Stimulated activated naive CD8-positive, alpha-beta T cell treated with anti-CD3 and anti-CD28 coated beads, Interleukin-15, Interleukin-2, amounts not matched to agents 100 U/mL and 50 U/mL, for 24 hours (primary cell): ENCODE results near the gene POU2F2.
A peak's percentile ranks its signal among the peaks of the same experiment; 100 is the strongest.
"Not testable (repeated sequence)": the region's sequence is repeated elsewhere in the genome, so short reads cannot be mapped to it uniquely, and the experiment has no call there.

ENCODE experiments used
- ATAC-seq: fragments of 150-1000 bp; cut with Tn5 transposase; one replicate; pipeline ENCODE4 v1.10.0; 2021
- DNase-seq: peaks from one replicate; pipeline ENCODE4 v3.0.0; 2021

Gene POU2F2

GRCh38 chr19:42124386-42124901, 7.8 kb downstream of the POU2F2 start:
- ATAC-seq: no peak
- DNase-seq: no peak

- no peak for DNase-seq
Measured at GRCh38 chr19:42123765-42124164, 8.5 kb downstream of the POU2F2 start.

DNA sequence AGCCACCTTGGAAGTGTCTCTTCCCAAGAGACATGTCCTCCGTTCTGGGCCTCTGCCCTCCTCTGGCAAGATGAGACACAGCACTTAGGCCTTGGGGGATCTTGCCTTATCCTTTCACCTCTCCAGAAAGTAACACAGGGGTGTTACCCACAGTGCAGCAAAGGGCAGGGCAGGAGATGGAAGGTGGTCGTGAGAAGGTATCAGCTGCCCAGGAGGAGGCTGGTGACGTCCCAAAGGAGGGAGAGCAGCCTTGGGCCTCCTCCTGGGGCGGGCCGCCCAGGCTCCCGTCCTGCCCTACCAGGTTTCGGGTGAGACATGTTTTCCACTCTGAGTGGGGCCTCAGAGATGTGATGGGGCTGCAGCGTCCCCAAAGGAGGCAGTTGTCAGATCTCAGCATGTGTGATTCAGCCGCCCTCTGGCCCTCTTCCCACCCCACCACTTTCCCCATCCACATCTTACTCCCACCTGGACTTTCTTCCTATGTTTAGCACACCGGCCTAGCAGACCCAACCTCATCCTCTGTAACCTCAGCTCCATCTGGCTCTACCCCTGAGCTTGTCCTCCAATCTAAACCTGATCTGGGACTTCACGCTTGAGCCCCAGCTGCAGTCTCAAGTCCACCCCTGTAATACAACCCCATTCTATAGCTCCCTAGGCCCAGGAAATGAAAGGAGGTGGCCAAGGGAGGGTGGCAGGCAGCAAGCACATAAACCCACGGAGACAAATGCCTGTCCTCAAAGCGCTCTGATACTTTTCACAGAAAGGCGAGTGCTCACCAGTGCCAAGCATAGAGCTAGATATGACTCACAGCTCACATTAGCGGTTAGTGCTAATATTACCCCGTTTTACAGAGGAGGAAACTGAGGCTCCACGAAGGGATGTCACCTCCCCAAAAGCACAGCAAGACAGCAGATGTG, 9.3 kb downstream of the POU2F2 start:
- peak; percentile 85 for DNase-seq
- ATAC-seq: peak; percentile 86

More at GRCh38 chr19:42123765-42124164, 8.5 kb downstream of the POU2F2 start:
- no peak for ATAC-seq

DNA sequence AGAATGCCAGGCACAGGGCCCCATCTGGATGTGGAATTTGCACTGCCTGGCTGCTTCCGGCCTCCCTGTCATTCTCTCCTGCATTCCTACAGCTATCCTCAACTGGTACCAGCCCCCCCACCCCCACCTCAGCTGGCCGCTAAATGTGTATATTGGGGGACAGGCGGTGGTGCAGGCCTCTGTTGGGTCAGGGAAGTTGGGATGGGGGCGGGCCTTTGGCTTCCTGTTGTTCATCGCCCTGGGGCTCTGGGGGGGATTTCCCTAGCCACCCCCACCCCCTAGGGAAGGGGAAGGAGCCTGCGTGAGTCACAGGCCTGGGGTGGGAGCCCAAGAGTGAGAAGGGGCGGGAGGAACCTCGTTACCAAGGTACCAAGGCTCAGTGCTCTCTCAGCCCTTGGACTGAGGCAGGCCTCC, 10.6 kb downstream of the POU2F2 start:
- DNase-seq (peak; percentile 91), ATAC-seq (peak; percentile 73)

GRCh38 chr19:42121036-42121621, 11.1 kb downstream of the POU2F2 start:
- peak; percentile 52 for DNase-seq
- no peak for ATAC-seq

- peak; percentile 12 for ATAC-seq
- no peak for DNase-seq
Measured at GRCh38 chr19:42120276-42120980, 11.8 kb downstream of the POU2F2 start.

DNA sequence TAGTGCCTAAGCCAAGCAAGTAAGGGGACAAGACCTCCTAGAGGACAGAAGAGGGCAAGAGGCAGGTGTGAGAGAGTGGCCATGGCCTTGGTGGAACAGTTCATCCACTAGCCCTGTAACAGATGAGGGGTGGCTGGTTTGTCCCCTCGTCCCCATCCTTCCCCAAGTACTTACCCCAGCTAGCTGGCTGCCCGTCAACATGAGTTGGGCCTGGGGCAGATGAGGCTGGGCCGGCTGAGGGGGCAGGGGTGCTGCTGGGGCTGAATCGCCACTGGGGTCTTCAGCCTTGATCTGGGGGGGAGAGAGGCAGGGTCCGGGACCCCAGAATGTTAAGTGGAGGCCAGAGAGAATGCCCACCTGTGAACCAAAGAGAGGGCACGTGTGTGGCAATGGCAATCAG, 15.2 kb downstream of the POU2F2 start:
- ATAC-seq: no peak

DNA sequence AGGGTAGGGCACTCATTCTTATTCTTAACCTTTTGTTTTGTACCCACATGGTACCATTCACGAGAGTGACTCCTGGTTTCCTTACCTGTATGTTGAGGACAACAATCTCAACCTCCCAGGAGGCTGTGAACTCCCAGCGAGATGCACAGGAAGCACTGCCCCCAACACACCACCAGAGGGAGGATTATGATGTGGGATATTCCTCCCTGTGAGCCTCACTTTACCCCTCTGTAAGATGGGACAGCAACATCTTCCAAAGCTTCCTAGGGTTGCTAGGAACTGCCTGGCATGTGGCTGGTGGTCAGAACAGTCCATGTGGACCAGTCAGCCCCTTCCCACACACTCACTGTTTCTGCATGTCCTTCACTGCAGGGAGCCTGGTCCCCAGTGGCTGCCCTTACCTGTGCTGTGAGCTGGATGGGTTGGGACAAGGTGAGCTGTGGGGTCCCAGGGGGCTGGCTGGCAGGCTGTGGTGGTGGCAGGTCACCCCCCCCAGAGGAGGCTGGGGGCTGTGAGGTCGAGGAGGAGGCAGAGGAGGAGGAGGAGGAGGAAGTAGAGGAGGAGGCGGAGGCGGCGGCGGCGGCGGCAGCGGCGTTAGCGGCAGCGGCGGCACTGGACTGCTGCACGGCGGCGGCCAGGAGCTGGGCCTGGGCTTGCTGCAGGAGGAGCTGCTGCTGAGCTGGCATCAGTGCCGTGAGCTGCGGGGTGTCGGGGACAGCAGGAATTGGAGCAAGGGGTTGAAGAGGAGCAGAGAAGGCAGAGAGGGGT, 15.8 kb downstream of the POU2F2 start:
- ATAC-seq: no peak
- DNase-seq: no peak

More for the DNA sequence above, 15.2 kb downstream of the POU2F2 start:
- no peak for DNase-seq

- ATAC-seq: no peak
- DNase-seq: no peak
Measured at GRCh38 chr19:42115705-42116104, 16.5 kb downstream of the POU2F2 start.

DNA sequence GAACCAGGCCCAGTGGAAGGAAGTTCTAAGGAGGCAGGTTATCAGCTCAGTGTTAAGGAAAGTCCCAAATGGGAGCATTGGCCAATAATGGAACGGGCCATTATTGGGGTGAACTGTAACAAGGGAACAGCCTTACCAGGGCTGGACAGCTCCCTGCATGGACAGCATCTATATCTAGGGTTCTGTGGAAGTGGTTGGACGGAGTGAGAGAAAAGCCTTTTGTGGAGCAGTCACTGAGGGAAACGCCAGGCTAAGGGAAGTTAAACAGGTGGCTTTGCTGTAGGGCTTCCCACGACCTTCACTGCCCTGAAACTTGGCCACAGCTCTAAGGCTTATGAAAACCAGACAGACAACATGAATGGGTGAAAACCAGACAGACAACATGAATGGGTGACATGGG, 17.0 kb downstream of the POU2F2 start:
- DNase-seq: no peak
- no peak for ATAC-seq

- ATAC-seq: no peak
- no peak for DNase-seq
Measured at GRCh38 chr19:42114412-42114811, 17.8 kb downstream of the POU2F2 start.

GRCh38 chr19:42113641-42114348, 18.5 kb downstream of the POU2F2 start:
- DNase-seq (peak; percentile 24), ATAC-seq (peak; percentile 48)

- no peak for DNase-seq
- no peak for ATAC-seq
Measured at GRCh38 chr19:42111811-42112210, 20.4 kb downstream of the POU2F2 start.

DNA sequence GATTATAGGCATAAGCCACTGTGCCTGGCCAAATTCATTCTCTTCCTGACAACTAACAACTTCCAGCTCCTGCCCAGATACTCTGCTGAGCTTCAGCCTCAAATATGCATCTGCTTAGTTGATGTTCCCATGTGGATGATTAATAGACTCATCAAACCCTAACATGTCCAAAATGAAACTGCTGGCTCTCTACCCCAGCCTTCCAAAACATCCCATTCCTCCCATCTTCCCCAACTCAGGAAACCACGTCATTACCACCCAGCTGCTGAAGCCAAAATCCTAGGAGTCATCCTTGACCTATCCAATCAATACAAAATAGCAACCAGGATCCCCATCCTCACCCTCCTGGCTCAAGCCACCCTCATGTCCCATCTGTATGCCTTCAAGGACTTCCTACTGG, 20.9 kb downstream of the POU2F2 start:
- ATAC-seq (no peak), DNase-seq (no peak)

DNA sequence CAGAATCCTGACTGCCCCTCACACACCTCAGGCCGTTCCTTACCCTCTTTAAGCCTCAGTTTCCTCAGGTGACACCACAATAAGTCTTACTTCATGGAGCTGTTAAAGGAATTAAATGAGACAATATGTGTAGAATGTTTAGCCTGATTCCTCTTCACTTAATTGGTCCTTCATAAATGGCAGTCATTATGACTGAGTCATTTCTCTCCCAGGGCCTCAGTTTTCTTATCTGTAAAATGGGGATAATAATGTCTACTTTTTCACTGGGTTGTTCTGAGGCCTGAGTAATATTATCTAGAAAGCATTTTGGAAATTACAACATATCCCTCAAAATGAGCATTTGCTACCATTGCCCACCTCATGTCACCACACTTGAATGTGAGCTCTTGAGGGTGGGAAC, 21.6 kb downstream of the POU2F2 start:
- no peak for DNase-seq
- no peak for ATAC-seq

GRCh38 chr19:42109896-42110295, 22.4 kb downstream of the POU2F2 start:
- ATAC-seq (no peak), DNase-seq (no peak)

DNA sequence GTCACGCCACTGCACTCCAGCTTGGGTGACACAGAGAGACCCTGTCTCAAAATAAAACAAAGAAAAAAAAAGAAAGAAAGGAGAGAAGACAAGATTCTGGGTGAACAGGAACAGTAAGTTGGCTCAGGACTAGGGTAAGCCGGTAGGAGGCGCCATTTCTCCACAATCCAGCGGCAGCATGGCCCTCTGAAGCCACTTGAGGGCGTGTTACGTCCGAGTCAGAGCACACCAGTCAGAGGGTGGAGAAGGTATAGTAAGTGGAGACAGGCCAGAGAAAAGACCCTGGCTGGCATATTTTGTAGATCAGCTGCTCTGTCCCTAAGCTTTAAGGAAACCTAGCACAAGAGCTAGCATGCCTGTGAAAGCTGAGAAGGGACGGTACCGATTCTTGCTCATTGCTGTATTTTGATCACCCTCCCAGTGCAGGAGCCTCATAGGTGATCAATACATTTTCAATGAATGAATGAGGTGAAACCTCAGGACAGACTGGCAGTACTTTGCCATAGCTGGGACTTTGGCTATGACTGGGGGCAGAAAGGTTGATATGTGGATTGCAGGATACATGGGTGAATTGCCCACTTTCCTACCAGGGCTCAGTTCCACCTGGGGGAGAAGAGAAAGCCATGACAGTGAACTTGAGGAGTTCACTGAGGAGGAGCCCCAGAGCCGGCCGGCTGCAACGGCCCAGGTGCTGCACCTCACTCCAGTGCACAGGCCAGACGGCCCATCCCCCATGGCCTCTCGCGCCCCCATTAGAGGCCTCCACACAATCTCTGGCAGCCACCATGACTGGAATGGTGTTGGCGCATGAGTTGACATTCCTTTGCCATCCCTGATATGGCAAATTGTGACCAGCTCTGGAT, 23.5 kb downstream of the POU2F2 start:
- ATAC-seq: peak; percentile 90
- peak; percentile 91 for DNase-seq

- ATAC-seq (no peak), DNase-seq (no peak)
Measured at GRCh38 chr19:42105368-42105767, 26.9 kb downstream of the POU2F2 start.

DNA sequence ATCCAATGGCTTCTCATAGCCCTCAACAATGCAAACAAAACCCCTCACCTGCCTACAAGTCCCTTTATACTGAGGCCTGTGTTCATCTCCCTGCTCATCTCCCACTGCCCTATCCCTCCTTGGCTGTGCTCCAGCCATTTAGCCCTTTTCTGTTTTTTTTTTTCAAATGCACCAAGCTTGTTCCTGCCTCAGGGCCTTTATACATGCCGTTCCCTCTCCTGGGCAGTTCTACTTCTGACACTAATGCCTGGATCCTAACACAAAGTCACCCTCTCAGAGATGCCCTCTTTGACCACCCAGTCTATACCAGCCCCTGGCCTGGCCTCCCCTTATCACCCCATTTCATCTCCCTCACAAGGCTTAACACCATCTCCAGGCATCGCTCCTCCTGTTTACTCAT, 29.4 kb downstream of the POU2F2 start:
- no peak for DNase-seq
- no peak for ATAC-seq

DNA sequence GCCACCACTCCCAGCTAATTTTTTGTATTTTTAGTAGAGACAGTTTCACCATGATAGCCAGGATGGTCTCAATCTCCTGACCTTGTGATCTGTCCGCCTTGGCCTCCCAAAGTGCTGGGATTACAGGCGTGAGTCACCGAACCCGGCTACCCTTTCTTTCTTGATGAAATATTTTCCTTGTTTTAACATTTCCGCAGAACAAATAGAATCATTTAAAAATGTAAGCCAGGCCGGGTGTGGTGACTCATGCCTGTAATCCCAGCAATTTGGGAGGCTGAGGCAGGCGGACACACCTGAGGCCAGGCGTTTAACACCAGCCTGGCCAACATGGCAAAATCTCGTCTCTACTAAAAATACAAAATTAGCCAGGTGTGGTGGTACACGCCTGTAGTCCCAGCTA, 32.0 kb downstream of the POU2F2 start:
- not testable (repeated sequence) for DNase-seq, ATAC-seq
